Mononuclear cell (primary cell): Measurements from ENCODE around the gene EPB41L5. TPM values are rescaled to one million over a fixed set of nuclear protein-coding genes. Genes with fewer than 3 reads are reported as not detected.
"Not testable (repeated sequence)": the region's sequence is repeated elsewhere in the genome, so short reads cannot be mapped to it uniquely, and the experiment has no call there.

Source experiments
- H3K27me3 ChIP-seq: 2 replicates; pipeline ENCODE4 v1.6.0; 2011; ENCODE audit warnings: low read length, control low read depth; ENCODE audit not compliant: insufficient read depth
- H3K4me1 ChIP-seq: 2 replicates; pipeline ENCODE4 v1.5.1; 2011; ENCODE audit warnings: mild to moderate bottlenecking, low read length, control low read depth; ENCODE audit not compliant: insufficient read depth
- H3K4me3 ChIP-seq: 2 replicates; pipeline ENCODE4 v1.5.1; 2011; ENCODE audit warnings: mild to moderate bottlenecking, low read length, moderate library complexity
- H3K9me3 ChIP-seq: 2 replicates; pipeline ENCODE4 v1.5.1; 2011; ENCODE audit warnings: low read depth, mild to moderate bottlenecking, control low read depth, low read length
- total RNA-seq: library from RNA; depleted of rRNA; stranded (reverse); fragments of >200 nt; gene quantifications from one replicate; pipeline ENCODE4 v1.2.3, GENCODE V29; 2012

EPB41L5 gene
- total RNA-seq: 7.1 TPM

DNA sequence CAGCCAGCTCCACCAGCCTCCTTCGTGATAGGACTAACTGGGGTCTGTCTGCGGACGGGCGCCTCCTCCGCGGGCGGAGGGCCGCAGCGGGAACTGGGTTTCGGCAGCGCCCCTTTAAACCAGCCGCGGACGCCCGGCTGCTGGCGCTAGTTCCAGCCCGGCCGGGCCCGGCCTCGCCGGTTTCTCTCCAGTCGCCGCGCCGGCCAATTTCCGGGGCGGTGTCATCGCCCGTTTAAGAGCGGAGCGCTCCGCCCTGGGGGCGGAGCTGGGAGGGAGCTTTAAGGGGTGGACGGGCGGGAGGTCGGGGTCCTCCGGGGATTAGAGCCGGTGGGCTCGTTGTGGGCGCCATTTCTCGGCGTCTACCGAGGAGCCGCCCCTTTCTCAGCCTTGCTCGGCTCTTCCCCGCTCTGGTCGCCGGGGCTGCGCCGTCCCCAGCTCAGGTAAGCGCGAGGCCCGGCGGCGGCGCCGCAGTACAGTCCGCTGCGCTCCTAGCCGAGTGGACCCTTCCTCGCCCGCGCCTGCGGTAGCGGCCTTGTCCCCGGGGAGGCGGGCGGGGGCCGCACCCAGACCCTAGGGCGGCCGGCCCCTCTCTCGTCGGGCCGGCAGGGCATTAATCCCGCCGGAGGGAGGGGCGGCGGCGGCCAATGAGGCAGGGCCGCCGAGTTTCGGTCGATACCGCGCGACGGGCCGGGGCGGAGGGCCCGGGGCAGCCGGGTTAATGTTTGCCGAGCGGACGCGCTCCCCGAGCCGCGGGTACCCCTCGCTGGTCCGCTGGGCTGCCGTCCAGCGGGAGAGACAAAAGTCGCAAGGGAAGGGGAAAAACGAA lies at the start of gene EPB41L5:
TSS of gene EPB41L5 (plus strand) at position 307 of the 826 bp plus-strand sequence. CDS start 6,008 bp downstream, outside the sequence.
- H3K4me3 ChIP-seq: peak within 1 kb of the TSS; percentile 69
- H3K4me1 ChIP-seq: peaks cover 13% of the 10 kb centered on the region
- H3K9me3 ChIP-seq: no peaks in the 10 kb centered on the region
- peaks cover 10% of the 10 kb centered on the region for H3K27me3 ChIP-seq

DNA sequence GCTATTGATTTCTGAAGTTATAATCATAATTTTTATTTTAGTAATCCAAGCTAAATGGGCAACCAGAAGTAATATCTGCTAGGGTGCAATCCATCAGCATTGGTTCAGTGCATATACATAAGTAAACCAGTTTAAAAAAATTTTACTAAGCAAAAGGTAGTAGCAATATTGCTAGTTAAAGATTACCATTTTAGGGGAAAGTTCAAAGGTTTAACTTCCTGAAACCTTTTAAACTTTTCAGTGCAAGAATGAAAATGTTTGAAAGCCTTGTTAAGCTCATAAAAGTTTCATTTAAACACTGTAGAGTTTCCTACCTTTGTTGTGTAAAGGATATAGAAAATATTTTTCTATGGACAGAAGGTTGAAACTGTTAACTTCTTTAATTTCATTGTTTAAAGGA lies 31.0 kb upstream of the EPB41L5 start:
- Histone ChIP-seq H3K9me3 (no peaks in the 10 kb centered on the region), H3K4me1 (no peaks in the 10 kb centered on the region), H3K4me3 (no peak overlapping the region), H3K27me3 (no peaks in the 10 kb centered on the region)

DNA sequence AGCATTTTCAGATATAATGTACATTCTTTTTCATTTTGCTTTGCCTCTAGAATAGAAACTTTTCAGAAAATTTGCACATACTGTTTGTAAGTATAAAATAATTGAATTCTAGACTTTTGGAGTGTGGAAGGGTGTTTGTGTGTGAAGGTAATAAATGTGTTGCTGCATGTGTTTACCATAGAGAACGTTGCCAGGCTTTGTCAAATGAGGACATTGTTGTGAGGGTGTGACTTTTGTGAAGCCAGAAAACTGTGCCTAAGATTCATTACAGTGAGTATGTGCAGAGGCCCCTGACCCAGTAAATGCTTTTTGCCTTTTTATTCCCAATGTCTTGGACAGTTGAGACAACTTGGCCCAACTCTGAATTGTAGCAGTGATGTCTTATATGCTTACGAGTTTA lies 30.4 kb upstream of the EPB41L5 start:
- no peaks in the 10 kb centered on the region for H3K4me1 ChIP-seq
- H3K9me3 ChIP-seq: no peaks in the 10 kb centered on the region
- no peak overlapping the region for H3K4me3 ChIP-seq
- no peaks in the 10 kb centered on the region for H3K27me3 ChIP-seq

- Histone ChIP-seq H3K9me3 (no peaks in the 10 kb centered on the region), H3K4me3 (no peak overlapping the region), H3K27me3 (no peaks in the 10 kb centered on the region), H3K4me1 (no peaks in the 10 kb centered on the region)
Observed at GRCh38 chr2:119983108-119983507, 29.8 kb upstream of the EPB41L5 start.

GRCh38 chr2:119996148-119996547 lies 16.7 kb upstream of the EPB41L5 start:
- Histone ChIP-seq H3K9me3 (no peaks in the 10 kb centered on the region), H3K4me3 (no peak overlapping the region), H3K27me3 (no peaks in the 10 kb centered on the region), H3K4me1 (no peaks in the 10 kb centered on the region)

- H3K4me3 ChIP-seq, H3K9me3 ChIP-seq, H3K4me1 ChIP-seq, H3K27me3 ChIP-seq: not testable (repeated sequence)
Observed at GRCh38 chr2:119996896-119997891, 15.7 kb upstream of the EPB41L5 start.

DNA sequence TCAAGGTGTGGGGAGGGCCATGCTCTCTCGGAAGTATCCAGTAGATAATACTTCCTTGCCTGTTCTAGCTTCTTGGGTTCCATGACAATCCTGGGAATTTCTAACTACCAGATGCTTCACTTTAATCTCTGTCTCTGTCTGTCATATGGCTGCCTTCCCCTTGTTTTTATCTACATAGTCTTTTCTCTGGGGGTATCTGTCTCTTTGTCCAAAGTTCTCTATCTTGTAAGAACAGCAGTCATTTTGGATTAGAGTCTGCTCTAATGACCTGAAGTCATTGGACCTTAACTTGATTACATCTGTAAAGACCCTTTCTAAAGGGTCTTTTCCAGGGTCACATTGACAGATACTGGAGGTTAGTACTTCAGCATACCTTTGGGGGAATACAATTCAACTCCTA lies 11.4 kb upstream of the EPB41L5 start:
- Histone ChIP-seq H3K4me1 (peaks cover 5% of the 10 kb centered on the region), H3K9me3 (no peaks in the 10 kb centered on the region), H3K4me3 (no peak overlapping the region), H3K27me3 (no peaks in the 10 kb centered on the region)

DNA sequence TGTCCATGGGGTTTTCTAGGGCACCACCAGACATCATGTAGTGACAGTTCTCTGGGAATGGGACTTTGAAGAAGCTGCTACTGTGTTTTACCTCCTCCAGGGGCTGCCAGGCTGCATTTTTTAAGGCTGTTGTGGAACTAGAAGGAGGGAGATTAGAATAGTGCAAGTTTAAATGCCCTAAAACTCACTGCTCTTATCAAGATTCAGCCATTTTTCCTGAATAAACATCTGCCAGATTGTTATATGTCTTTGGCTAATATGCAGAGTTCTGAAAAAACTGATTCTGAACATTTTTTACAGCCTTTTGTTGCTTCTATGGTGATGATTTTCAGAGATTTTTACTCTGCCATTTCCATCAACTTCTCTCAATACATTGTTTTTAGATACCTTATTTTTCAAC lies 8.6 kb upstream of the EPB41L5 start:
- Histone ChIP-seq H3K4me1 (peaks cover 7% of the 10 kb centered on the region), H3K9me3 (no peaks in the 10 kb centered on the region), H3K4me3 (no peak overlapping the region), H3K27me3 (no peaks in the 10 kb centered on the region)

GRCh38 chr2:120005834-120006521 lies 6.9 kb upstream of the EPB41L5 start:
- no peaks in the 10 kb centered on the region for H3K27me3 ChIP-seq
- H3K4me3 ChIP-seq: no peak overlapping the region
- peaks cover 7% of the 10 kb centered on the region for H3K4me1 ChIP-seq
- no peaks in the 10 kb centered on the region for H3K9me3 ChIP-seq

DNA sequence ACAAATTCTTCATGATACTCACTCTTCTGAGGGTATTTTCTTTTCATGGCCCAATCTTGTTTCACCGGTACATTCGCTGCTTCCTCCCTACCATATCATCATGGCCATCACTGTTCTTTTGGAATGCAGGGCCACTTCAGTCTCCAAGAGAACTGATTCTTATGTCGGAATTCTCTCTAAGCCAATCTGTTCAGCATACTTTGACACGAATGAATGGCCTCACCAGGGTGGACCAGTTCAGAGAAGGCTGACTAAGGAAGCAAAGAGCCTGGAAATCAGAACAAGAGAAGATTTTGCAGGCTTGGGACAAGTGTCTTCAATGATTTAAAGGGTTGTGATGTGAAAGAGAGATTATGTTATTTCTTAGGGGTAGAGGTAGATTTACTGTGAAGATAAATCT lies 5.0 kb upstream of the EPB41L5 start:
- no peak overlapping the region for H3K4me3 ChIP-seq
- no peaks in the 10 kb centered on the region for H3K27me3 ChIP-seq
- H3K9me3 ChIP-seq: no peaks in the 10 kb centered on the region
- peaks cover 13% of the 10 kb centered on the region for H3K4me1 ChIP-seq

DNA sequence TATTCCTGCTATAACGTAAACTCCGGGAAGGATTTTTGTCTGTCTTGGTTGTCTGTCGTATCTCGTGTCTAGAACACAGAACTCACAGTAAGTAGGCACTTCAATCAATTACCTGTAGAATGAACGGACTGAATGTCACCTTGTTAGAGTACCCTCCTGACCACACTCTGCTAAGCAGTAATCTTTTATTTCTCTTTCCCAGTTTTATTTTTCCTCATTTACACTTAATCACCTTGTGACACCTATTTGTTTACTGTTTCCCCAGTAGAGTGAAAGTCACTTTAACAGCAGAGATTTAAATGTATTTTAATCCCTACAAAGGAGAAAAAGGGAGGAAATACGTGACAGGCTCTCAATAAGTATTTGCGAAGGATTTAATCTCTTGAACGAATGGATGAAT lies 514 bp upstream of the EPB41L5 start:
- peaks cover 13% of the 10 kb centered on the region for H3K4me1 ChIP-seq
- peaks cover 10% of the 10 kb centered on the region for H3K27me3 ChIP-seq
- peak overlapping the region; percentile 69 for H3K4me3 ChIP-seq
- H3K9me3 ChIP-seq: no peaks in the 10 kb centered on the region

DNA sequence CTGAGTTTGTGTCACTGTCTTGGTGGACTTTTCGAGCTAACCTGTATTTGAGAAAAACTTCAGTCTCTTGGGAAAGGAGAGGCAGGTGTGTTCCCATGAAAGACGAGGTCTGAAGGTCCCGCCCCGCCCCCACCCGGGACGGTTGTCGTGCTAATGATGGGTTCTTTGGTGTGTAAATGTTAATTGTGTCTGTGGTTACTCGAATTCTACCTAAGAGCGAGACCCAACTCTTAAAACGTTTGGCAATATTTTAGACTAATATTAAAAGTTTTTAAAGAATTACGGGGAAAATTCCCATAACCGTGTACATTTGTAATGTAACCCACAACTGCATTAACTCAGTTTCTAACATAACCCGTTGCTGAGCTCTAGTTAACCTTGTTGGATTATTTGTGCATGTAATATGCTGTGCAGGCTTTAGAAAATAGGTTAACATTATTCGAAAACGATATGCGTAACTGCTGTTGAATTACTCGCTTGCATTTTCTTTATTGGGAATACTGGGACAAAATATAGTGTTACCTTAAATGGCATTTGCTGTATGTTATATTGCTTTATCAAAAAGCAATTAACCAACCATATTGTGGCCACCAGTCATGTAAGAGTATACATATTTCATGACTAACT lies 833 bp downstream of the EPB41L5 start:
- peaks cover 13% of the 10 kb centered on the region for H3K4me1 ChIP-seq
- H3K27me3 ChIP-seq: peaks cover 10% of the 10 kb centered on the region
- peak overlapping the region; percentile 69 for H3K4me3 ChIP-seq
- H3K9me3 ChIP-seq: no peaks in the 10 kb centered on the region

DNA sequence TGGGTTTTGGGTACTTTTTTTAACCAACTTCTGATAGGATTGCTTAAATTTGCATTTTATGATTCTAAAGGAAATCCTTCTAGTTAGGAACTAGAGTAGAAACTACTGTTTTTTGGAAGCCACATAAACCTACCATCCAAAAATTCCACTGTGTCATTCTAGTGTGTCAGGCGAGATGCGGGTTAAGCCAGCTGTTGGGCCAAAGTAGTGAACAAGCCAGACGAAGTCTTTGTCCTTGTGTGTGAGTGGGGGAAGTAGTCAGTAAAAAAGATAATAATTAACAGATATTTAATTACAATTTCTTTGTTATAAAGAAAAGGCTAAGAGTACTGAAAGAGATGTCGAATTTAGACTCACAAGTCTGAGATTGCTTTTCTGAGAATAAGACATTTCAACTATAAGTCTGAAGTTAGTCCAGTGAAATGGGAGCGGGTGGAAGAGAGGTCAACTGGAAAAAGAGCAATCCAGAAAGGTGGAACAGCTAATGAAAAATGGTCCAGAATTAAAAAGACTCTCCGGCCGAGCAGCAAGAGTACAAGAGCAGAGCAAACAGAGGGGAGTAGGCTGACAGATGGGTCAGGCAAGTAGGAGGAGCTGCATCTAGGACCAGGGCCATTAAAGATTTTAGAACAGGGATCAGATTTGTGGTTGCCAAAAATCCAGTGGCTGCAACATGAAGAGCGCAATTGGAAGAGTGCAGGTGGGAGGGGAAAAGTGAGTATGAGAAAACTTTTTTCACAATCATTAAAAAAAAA lies 1.5 kb downstream of the EPB41L5 start:
- Histone ChIP-seq H3K4me1 (peaks cover 13% of the 10 kb centered on the region), H3K27me3 (peaks cover 10% of the 10 kb centered on the region), H3K4me3 (no peak overlapping the region)

DNA sequence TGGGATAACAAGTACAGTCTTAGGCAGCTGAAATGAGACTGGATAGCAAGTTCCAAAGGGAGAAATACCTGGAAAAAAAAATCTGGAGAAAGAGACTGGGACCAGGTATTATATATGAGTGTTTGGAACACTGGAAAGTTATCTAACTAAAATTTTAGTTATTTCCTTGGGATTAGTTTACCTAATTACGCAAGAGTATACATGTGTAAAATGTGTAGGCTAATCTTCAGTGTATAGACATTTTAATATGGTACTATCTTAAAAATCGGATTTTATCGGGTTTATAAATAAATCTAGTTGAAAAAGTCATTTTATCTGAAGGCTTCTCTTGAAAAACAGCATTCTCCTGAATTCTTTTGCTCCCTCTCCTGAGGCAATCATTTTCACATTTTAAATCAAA lies 3.9 kb downstream of the EPB41L5 start:
- Histone ChIP-seq H3K9me3 (no peaks in the 10 kb centered on the region), H3K4me3 (no peak overlapping the region), H3K4me1 (peaks cover 13% of the 10 kb centered on the region), H3K27me3 (peaks cover 10% of the 10 kb centered on the region)

More for the DNA sequence above, 1.5 kb downstream of the EPB41L5 start:
- H3K9me3 ChIP-seq: no peaks in the 10 kb centered on the region
